Erythroblast (primary cell): ENCODE measurements around the gene OXA1L.

Experiments used
- GATA1 ChIP-seq: IDR thresholded peaks from 2 replicates; pipeline ENCODE4 v1.6.1; 2011; ENCODE audit warnings: low read depth, mild to moderate bottlenecking, control low read depth, low read length, moderate library complexity
- POLR2A ChIP-seq: IDR thresholded peaks from 2 replicates; pipeline ENCODE4 v1.6.1; 2011; ENCODE audit warnings: mild to moderate bottlenecking, low read length

- TF ChIP-seq POLR2A (no peak), GATA1 (no peak)
Measured at GRCh38 chr14:22748206-22748605, 18.3 kb upstream of the OXA1L start.
